Activated T-cell treated with anti-CD3 and anti-CD28 coated beads, Interleukin-2, amount 50 U/mL, for 48 hours (primary cell): ENCODE data around the gene SERPING1.
A peak's percentile ranks its signal among the peaks of the same experiment; 100 is the strongest.

Source experiments
- DNase-seq, 2 experiments: peaks; one replicate each; pipeline ENCODE4 v3.0.0-alpha.2; 2020

SERPING1 gene

DNA sequence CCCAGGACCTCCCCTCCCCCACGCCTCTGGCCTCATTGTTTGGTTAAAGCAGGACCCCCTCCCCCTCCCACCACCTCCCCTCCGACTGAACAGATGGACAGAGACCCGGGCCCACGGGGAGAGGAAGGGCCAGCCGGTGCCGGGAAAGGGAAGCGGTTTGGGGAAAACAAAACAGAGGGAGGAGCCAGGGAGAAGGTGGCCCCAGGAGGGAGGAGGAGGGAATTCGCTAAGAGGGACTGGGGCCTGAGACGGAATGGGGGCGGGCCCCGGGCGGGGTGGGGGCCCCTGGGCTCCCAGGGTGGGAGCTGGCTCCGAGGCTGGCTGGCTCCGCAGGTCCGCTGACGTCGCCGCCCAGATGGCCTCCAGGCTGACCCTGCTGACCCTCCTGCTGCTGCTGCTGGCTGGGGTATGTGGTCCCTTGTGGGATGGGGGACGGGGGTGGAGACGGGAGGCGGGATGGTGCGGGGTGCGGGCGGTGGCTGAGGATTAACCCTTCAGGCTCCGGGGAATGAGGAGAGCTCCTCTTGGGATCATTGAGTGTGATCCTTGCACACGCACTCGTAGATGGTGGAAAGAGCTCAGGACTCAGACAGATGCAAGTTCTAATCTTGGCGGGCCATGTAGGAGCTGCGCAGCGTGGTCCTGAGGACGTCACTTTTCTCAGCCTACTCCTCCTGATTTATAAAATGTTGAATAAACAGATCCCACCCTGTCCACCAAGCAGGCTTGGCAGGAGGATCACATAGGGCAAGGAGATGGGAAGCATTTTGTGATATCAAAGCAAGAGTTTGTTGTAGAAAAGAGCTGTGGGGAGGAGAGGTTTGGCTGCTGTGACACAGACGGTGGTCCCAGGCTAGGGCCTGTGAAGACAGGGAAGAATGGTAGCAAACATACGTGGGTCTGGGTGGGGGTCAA lies 688 bp downstream of the SERPING1 start:
- DNase-seq: no peak

DNA sequence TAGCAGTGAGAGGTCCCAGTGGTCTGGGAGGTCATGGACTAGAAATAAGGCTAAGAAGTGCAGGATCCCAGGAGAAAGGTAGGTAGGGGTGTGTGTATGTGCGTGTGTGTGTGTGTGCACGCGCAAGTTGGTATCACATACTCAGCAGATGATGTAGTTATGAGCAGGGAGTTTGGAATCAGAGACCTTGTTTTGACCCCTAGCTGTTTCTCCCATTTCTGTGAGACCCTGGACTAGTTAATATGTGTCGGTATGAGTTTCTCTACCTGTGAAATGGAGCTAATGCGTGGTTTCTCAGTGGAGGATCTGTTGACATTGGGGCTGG lies 1.3 kb downstream of the SERPING1 start:
- no peak for DNase-seq

- no peak for DNase-seq
Measured at GRCh38 chr11:57599381-57599780, 1.9 kb downstream of the SERPING1 start.

- DNase-seq: no peak
Measured at GRCh38 chr11:57601297-57601696, 3.8 kb downstream of the SERPING1 start.

- no peak for DNase-seq
Measured at GRCh38 chr11:57604296-57605027, 7.0 kb downstream of the SERPING1 start.

GRCh38 chr11:57605028-57605420 lies 7.5 kb downstream of the SERPING1 start:
- DNase-seq: no peak

DNA sequence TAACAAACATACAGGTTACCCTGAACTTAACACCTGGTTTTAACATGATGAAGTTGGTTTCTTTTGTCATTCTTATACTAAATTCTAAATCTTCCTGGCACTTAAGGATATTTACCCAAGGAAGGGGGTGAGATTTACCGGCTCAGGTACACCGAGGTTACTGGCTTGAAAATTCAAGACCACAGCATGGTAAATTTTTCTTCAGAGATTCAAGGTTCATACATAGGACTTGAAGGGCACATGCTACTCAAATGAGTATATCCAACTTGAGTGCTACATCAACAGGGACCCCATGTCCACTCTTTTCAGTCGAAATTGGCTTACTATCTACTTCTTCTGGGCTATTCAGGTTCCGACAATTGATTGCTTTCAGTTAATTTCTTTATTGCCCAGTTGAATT lies 12.7 kb downstream of the SERPING1 start:
- DNase-seq: no peak

- no peak for DNase-seq
Measured at GRCh38 chr11:57614234-57614772, 16.8 kb downstream of the SERPING1 start.

- DNase-seq: no peak
Measured at GRCh38 chr11:57615308-57615707, 17.8 kb downstream of the SERPING1 start.

- no peak for DNase-seq
Measured at GRCh38 chr11:57616595-57616994, 19.1 kb downstream of the SERPING1 start.

- DNase-seq: no peak
Measured at GRCh38 chr11:57618438-57618837, 21.0 kb downstream of the SERPING1 start.

DNA sequence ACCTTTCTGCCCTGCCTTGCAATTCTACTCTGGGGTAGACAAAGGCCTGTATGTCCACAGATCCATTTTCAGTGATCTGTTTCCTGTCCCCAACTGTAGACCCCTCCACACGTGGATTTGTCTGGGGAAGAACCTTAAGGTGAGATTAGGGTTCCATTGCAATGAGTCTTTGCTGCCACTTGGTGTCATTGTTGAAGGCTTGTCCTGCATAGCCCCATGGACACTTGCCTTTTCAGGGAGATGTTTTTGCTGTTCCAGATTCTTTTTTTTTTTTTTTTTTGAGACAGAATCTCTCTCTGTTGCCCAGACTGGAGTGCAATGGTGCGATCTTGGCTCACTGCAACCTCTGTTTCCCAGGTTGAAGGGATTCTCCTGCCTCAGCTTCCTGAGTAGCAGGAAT lies 21.8 kb downstream of the SERPING1 start:
- DNase-seq: no peak

- no peak for DNase-seq
Measured at GRCh38 chr11:57620467-57620866, 23.0 kb downstream of the SERPING1 start.

GRCh38 chr11:57622263-57622662 lies 24.8 kb downstream of the SERPING1 start:
- DNase-seq: no peak

DNA sequence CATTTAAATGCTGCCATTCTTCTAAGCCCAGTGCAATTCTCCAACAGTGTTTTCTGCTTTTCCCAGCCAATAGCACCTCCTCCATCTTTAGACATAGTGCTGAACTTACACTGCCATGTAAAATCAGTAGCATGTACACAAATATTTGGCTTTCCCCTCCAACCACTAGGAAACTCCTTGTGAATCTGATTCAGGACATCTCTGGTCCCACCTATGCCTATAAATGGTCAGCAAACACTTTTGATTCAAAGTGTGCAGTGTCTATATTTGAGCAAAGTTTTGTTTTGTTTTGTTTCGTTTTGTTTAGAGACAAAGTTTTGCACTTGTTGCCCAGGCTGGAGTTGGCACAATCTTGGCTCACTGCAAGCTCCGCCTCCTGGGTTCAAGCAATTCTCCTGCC lies 27.4 kb downstream of the SERPING1 start:
- DNase-seq: no peak

DNA sequence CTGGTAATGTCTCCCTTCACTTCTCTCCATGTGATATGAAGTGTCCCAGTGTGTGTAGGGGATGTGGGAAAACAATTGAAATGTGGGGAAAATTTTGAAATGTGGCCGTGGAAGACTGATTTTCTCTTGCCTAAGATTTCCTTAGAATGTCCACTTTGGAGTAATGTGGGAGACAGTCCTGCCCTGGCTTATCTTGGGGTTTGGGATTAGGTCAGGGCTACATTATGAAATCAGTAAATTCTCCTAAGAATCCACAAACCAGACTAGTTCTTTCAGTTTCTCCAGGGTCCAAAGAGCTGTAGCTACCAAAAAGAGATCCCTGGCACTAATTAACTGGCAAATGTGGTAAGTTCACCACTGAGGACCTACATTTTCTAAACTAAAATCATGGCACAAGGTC lies 29.4 kb downstream of the SERPING1 start:
- DNase-seq: no peak

DNA sequence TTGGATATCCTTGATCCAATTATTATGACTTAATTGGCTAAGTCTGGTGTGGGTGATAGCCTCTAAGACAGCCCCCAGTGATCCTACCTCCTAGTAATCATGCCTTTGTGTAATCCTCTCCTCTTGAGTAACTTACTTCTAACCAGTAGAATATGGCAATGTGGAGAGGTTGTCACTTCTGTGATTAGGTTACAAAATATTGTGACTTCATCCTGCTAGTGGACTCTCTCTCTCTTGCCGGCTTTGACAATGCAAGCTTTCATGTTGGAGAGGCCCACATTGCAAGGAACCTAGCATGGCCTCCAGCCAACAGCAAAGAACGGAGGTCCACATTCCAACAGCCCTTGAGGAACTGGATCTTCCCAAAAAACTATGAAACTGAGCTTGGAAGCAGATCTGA lies 32.7 kb downstream of the SERPING1 start:
- no peak for DNase-seq

GRCh38 chr11:57632116-57632515 lies 34.6 kb downstream of the SERPING1 start:
- DNase-seq: no peak

- no peak for DNase-seq
Measured at GRCh38 chr11:57633394-57634070, 36.0 kb downstream of the SERPING1 start.

DNA sequence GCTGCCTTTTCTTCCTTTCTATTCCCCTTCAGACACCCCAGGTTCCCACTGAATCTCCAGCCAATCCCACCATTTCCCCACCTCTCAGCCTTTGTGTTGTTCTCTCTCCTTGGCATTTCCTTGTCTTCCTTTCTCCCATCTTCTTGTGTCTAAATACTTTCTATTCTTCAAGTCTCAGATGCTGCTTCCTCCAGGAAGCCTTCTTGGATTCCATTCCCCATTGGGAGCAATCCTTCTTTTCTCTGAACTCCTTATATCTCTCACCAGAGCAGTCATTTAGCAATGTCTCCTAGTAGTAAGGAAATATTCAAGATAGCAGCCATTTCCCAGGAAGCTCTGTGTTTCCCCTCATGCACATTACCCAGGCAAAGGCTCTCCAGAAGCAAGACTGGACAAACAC lies 36.8 kb downstream of the SERPING1 start:
- no peak for DNase-seq

GRCh38 chr11:57635246-57635645 lies 37.8 kb downstream of the SERPING1 start:
- DNase-seq: no peak

GRCh38 chr11:57637626-57638004 lies 40.1 kb downstream of the SERPING1 start:
- no peak for DNase-seq

DNA sequence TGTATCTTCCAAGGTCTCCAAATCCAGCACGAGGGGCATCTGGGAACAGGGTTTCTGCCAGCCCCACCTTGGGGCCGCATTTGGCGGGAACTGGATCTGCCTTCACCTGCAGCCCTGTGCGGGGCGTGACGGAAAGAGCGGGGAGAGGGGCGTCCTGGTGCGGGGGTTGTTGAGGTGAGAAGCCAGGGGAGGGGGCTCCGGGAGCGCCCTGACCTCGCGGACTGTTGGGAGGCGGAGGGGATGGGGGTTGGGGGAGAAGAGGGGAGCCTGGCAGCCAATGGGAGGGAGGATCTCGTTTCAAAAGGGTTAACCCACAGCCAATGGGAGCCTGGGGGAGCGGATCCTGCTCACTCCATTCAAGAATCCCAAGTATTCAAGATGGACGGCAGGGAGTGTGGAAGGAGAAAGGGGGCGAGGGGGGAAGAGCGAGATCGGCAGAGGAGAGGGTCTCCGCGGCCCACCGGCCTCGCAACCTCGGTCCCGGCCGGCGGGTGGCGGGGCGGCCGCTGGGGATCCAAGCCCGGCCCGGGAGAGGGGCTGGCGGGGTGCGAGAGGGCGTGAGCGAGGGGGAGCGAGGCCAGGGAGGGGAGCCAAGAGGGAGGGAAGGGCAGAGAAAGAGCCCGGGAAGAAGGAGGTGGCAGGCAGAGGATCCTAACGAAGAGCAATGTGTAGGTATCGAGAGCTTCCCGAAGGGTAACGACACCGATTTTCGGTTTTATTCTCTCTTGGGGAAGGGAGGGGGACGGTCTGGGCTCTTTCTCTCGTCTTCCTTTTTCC lies 40.7 kb downstream of the SERPING1 start:
- peak in 1 of 2 experiments; percentile 36 for DNase-seq
